Activated CD4-positive, alpha-beta T cell treated with anti-CD3 and anti-CD28 coated beads for 48 hours (primary cell): ENCODE data around the gene GFRAL.
"Not testable (repeated sequence)": the region's sequence is repeated elsewhere in the genome, so short reads cannot be mapped to it uniquely, and the experiment has no call there.

Source experiments
- DNase-seq: peaks from one replicate; pipeline ENCODE4 v3.0.0-alpha.2; 2020

Gene GFRAL, protein sequence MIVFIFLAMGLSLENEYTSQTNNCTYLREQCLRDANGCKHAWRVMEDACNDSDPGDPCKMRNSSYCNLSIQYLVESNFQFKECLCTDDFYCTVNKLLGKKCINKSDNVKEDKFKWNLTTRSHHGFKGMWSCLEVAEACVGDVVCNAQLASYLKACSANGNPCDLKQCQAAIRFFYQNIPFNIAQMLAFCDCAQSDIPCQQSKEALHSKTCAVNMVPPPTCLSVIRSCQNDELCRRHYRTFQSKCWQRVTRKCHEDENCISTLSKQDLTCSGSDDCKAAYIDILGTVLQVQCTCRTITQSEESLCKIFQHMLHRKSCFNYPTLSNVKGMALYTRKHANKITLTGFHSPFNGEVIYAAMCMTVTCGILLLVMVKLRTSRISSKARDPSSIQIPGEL

DNA sequence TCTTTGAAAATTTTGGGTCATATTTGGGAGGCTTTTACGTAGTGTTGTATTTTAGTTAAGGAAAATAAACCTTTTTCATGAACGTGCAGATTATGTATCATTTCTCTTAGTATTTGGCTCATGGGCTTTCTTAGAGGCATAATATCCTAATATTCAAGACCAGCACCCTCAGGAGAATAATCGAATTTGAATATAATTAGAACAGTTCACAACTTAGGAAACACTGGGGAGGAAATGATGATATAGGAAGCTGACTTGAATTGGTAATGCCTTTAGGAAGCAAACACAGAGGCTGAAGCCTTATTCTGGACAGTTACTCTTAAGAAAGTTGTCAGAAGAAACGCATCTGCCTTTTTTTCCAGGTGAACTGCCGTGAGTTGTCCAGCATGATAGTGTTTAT lies at the start of gene GFRAL:
GFRAL (plus strand) TSS at position 301 of the 400 bp plus-strand sequence; CDS start at position 387, 86 bp downstream.
- DNase-seq = no peak

DNA sequence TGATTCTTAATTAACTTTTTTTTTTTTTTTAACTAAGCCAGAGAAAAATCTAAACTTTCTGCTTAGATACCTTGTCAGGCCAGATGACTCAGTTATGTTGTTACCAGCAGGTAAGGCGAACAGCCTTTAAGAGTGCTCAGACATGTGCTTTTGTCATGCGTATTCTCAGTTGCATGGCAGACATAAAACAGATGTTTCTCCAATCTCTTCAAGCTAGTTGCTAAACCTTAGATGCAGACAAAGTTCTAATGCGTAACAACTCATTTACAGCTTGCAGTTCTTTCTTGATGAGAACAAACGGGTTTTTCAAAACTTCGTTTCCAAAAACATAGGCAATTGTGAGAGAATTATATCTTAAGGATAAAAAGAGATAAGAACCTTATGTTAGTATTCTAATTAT lies 49.6 kb upstream of the GFRAL start:
- DNase-seq = no peak

GRCh38 chr6:55281215-55281614 lies 46.1 kb upstream of the GFRAL start:
- no peak for DNase-seq

DNA sequence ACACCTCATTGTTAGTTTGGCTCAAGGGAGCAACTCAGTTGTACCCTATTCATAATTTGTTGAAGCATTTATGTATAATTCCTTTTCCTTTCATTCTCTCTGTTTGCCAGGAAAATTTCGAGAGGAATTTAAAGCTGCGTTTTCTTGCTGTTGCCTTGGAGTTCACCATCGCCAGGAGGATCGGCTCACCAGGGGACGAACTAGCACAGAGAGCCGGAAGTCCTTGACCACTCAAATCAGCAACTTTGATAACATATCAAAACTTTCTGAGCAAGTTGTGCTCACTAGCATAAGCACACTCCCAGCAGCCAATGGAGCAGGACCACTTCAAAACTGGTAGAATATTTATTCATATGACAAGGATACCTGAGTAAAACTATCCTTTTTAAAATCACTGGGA lies 45.2 kb upstream of the GFRAL start:
- DNase-seq = no peak

DNA sequence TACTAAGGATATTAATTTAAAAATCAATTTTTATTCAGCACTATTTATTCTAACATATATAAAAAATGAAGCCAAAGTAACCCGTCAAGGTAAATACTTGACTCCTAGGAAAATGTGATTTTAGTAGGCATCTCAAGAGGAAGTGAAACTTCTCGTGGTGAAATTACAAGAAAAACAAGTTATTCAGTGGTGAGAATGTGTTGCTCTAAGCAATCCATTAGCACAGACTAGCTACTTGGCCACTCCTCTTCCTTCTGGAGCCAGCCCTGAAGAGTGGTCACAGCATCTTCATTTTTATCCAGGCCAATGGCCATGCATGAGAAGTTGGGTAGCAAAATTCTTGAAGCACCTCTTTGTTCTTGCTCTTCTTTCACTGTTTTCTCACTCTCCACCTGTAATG lies 40.4 kb upstream of the GFRAL start:
- DNase-seq = no peak

DNA sequence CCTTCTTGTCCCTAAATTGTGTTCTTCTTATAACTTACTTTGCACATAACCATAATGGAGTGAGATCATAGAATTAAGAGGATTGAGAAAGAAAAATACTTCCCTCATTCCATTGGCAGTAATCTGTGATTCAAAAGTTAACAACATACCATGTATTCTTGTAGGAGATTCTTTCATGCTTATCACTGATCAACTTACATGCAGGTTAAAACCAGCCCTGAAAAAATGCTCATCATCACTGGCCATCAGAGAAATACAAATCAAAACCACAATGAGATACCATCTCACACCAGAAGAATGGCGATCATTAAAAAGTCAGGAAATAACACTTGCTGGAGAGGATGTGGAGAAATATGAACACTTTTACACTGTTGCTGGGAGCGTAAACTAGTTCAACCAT lies 36.5 kb upstream of the GFRAL start:
- no peak for DNase-seq

DNA sequence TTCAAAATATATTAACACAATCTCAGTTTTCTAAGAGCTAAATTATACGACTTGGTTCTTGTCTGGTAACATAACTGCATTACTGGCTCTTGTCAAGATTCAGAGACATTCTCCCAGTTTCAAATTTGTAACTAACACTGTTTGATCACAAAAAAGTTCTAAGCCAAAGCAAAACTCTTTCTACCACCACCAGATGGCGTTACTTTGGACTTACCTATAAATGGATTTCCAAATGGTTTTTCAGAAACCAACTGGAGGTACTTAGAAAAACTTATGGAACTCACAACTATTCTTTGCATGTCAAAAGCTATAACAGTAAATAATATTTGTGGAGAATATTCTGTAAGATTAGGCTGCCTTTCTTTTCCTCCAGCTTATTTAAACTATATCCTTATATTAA lies 34.2 kb upstream of the GFRAL start:
- no peak for DNase-seq

- DNase-seq = not testable (repeated sequence)
Observed at GRCh38 chr6:55297214-55297613, 30.1 kb upstream of the GFRAL start.

DNA sequence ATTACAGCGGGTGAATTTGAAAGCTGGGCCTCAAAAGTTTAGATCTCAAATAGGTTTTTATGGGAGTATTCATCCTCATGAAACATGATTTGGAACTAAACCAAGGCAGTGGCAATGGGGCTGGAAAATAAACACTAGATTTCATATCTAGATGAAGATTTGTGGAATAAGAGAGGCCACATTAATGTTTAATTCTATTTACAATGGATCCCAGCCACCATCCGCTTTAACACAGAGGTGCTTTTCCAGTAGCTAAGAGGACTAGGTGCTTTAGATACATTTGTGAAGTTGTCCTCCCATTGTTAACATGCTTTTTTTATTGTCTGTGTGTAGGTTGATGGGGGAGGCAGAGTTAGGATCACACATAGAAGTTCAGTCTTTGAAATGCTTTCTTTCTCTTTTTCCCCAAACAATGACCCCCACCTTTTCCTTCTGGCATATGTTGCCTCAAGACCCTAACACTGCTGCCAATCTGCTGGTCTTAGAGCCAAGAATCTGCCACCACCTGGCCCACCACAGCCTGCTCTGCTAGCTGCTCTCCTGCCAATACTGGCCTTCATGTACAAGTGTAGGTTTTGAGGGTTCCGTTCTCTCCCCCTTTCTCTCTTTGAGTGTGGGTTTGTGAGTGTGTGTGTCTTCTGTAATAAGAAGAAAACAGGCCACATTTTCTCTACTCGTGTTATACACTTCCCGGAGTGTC lies 27.8 kb upstream of the GFRAL start:
- no peak for DNase-seq

- no peak for DNase-seq
Observed at GRCh38 chr6:55304747-55305146, 22.5 kb upstream of the GFRAL start.

DNA sequence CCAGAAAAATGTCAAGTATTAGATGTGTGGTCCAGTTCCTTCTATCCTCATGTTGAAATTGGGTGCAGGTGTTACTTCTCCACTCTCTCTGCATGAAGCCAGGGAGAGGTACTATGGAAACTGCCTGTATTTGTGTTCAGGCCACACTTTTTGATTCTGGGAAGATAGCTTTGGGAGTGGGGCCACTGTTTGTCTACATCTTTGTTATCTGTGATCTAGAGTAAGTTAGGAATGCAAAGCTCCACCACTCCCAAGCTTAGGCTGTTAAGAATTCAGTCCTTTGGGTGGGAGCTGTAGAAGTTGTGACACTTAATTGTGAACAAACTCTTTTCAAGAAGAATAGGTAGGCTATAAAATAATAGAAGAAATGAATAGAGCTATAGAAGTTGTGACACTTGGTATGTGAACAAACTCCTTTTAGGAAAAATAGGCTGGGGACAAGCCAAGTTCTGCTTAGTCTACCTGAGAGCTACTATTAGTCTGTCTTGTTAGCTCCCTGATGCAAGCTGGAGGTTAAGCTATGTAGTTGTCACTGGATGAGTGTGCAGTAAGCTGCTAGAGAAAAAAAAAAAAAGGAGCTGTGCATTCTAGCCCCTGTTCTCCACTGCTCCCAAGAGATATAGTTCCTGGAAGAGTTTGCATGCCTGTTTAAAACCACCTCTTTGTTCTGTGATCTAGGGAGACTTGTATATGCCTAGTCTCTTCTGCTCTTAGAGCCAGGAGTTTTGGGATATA lies 7.1 kb upstream of the GFRAL start:
- DNase-seq = no peak

DNA sequence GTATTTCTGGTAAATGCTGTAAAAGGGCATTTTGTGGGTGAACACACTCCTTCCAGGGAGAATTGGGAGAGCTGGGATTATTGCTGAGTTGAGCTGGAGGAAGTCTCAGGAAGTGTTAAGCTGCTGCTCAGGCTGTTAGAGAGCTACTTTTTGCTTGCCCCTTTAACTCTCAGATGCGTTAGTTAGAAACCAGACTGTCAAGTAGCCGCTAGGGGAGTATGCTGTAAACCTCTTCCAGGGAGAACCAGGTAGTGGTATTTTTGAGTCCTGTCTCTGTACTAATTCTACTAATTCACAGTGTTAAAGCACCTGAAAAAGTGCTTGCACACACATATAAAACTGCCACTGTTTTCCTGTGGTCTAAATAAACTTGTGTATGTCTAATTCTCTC lies 6.6 kb upstream of the GFRAL start:
- no peak for DNase-seq

DNA sequence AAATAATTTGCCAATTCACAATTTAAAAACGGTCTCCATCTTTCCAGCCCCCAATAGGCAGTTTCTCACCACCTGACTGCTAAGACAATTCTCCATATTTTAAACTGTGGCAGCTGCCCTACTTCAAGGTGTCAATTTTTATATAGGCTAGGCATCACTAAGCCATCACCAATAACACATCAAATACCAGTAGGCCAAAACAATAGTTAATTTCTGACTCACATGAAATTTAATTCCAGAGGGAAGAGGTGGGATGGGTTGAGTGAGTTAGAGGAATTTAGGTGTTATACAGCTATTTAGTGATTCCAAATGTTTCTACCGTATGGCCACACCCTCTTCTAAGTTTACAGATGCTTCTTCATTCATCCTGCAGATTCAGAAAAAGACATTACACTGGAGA lies 49.9 kb downstream of the GFRAL start:
- no peak for DNase-seq

GRCh38 chr6:55379471-55379870 lies 52.2 kb downstream of the GFRAL start:
- DNase-seq = no peak

DNA sequence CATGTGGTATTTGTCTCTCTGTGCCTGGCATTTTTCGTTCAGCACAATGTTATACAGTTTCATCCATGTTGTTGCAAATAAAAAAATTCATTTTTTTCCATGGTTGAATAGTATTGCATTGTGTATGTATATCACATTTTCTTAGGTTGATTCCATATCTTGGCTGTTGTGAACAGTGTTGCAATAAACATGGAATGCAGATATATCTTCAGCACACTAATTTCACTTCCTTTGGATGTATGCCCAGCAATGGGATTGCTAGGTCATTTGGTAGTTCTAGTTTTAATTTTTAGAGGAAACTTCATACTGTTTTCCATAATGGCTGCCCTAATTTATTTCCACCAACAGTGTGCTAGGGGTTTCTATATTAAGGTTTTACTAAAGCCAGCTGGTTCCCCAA lies 52.6 kb downstream of the GFRAL start:
- DNase-seq = no peak

DNA sequence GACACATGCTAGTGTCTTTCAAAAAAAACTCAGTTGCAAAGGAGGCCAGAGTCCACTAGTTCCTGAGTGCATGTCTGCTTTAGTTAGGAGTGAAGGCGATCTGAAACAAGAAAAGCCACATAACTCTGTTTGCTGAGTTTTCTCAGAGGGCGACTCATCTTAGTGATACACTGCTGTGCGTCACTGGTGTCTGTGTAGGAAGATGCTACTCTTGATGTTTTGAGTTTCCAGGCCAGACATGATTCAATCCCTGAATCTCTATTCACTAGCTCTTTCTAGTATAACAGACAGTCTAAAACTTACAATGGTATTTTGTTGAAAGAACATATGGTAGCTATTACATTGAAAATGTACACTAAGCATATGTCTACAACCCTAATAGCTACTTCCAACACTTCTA lies 60.9 kb downstream of the GFRAL start:
- no peak for DNase-seq

DNA sequence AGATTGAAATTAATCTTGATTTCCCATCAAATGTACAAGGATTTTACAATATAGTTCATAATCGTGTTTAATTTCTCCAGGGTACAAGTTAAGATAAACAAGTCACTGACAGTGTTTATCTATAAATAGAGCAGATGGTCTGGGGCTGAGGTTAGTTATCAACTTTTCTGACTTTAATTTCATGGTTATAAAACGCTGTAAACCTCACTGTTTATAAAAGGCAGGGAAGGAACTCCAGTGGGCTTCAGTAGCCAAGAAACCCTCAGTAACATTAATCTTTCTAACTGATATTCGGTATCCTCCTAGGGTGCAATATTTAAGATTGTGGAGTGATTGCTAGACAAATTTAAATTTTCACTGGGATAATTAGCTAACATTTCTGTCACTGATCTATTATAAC lies 68.6 kb downstream of the GFRAL start:
- DNase-seq = no peak

DNA sequence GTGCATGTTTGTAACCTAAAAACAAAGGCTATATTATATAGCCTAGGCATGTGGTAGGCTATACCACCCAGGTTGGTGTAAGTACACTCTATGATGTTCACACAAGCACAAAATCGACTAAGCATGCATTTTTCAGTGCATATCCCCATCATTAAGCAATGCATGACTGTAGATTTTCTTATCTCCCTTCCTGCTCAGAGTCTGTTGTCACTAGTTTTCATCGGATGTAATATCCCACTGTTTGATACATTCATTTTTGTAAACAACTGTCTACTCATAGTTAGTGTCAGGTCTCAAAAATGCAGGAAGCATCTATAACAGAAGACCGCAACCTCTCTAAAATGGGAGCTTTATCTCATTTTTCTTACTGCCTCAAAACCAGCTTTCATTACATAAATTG lies 70.7 kb downstream of the GFRAL start:
- DNase-seq = no peak

DNA sequence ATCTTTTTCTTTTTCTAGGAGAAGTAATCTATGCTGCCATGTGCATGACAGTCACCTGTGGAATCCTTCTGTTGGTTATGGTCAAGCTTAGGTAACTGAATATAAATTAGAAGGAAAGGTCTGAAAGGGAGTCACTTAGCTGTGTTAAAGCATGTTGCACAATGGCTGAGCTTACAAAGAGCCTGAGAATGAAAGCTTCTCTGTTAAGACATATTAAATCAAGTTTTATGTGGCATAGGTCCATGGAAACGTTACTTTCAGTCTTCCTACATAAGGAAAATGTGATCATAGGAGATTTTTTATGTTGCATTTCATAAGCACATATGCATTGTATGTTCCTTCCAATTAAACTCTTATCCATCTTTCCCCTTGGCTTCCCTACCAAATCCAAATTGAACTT lies 72.1 kb downstream of the GFRAL start:
- no peak for DNase-seq

DNA sequence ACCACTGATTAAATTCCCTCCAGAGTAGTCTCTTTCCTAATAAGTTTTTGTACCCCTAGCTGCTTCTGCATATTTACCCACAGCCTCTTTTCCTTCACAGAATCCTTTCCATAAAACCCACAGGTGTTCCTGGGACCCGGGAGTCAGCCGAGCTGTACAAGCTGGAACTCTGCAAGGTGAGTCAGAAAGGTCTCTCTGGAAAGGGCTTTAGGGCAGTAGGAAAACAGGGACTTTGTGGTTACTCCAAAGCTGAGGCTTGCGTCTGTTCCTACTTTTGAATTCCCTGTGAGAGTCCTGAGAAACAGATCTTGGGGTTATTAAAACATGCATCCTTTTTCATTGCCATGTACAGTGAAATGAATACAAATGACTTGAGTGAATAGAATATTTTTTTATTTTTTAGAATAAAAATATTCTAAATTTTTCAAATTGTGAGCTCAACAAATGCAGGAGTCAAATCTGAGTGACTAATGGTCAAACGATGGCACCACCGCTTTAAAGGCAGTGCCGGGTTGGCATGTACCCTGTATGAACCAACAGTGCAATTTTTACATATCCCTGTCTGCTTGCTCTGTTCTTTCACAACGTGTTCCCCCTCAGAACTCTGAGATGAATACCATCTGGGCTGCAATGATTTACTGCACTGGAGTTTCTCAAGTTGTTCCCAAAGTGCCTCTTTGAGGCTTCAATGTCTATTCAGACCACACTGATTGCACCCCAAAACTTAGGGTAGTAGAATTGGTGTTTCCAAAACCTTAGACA lies 78.4 kb downstream of the GFRAL start:
- no peak for DNase-seq

- no peak for DNase-seq
Observed at GRCh38 chr6:55410674-55411073, 83.4 kb downstream of the GFRAL start.

GRCh38 chr6:55423933-55424332 lies 96.7 kb downstream of the GFRAL start:
- DNase-seq = no peak

- no peak for DNase-seq
Observed at GRCh38 chr6:55433446-55434130, 106.3 kb downstream of the GFRAL start.
